ENCODE results near the gene DMXL1. TPM values are rescaled to one million over a fixed set of nuclear protein-coding genes. Genes with fewer than 3 reads are reported as not detected.

Gene DMXL1
- total and polyA plus RNA-seq, 4 donors, result 4.3 to 38.1 (median 25.1) TPM

DNA sequence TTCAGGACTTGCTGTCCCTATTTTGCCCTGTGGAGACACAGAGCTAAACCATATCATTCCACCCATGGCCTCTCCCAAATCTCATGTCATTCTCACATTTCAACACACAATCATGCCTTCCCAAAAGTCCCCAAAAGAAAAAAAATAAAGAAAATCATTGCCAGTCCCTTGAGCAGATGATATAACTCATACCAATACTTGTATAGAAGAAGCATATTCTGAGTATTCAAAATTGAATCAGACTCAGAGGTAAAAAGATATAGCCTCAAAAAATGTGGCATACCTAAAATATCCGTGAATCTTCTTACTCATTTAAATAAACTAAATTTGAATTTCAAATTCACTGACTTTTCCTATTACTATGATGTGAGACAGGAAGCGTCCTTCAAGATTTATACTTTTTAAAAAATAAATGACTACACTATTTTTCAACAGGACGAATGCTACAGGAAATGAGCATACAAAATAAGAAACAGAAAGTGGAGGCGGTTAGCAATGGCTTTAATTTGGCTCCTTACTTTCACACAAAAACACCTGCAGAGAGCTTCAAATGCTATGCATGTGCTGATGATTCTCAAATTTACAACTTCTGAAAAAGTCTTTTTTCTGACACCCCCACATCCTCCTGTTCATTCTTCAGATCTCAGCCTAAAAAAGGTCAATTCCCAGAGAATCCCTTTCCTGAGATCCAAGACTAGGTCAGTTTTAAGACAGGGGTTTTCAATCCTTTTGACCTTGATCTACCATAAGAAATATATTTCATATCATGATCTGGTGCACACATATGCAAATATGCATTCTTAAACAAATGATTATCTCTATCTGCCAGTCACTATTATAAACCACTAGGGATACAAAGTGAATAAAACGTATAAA lies 39.6 kb upstream of the DMXL1 start (continued):
- TF ChIP-seq, protein P1, sequence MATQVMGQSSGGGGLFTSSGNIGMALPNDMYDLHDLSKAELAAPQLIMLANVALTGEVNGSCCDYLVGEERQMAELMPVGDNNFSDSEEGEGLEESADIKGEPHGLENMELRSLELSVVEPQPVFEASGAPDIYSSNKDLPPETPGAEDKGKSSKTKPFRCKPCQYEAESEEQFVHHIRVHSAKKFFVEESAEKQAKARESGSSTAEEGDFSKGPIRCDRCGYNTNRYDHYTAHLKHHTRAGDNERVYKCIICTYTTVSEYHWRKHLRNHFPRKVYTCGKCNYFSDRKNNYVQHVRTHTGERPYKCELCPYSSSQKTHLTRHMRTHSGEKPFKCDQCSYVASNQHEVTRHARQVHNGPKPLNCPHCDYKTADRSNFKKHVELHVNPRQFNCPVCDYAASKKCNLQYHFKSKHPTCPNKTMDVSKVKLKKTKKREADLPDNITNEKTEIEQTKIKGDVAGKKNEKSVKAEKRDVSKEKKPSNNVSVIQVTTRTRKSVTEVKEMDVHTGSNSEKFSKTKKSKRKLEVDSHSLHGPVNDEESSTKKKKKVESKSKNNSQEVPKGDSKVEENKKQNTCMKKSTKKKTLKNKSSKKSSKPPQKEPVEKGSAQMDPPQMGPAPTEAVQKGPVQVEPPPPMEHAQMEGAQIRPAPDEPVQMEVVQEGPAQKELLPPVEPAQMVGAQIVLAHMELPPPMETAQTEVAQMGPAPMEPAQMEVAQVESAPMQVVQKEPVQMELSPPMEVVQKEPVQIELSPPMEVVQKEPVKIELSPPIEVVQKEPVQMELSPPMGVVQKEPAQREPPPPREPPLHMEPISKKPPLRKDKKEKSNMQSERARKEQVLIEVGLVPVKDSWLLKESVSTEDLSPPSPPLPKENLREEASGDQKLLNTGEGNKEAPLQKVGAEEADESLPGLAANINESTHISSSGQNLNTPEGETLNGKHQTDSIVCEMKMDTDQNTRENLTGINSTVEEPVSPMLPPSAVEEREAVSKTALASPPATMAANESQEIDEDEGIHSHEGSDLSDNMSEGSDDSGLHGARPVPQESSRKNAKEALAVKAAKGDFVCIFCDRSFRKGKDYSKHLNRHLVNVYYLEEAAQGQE (IDR thresholded peaks at IDR 0.05), result no peak
- TF ChIP-seq FOXA1 (IDR thresholded peaks at IDR 0.05), result no peak

- H3K9ac ChIP-seq (ENCODE audit: low read depth in 1 of 2, low read length in 2 of 2), result no peak overlapping the region
- DNase-seq (ENCODE audit: low spot score), result no peak
- no peaks in the 10 kb centered on the region for H3K27me3 ChIP-seq (ENCODE audit: control insufficient read depth in 4 of 4, insufficient read depth in 4 of 4, low read length in 3 of 4)
- H3K9me3 ChIP-seq (ENCODE audit: control insufficient read depth in 4 of 4, low read length in 3 of 4), result no peaks in the 10 kb centered on the region
- no peaks in the 10 kb centered on the region for H3K4me1 ChIP-seq (ENCODE audit: control insufficient read depth in 4 of 4, insufficient read depth in 4 of 4, low read length in 3 of 4)
- no peak for TF ChIP-seq ATF3 (IDR thresholded peaks at IDR 0.05)
- no peak for TF ChIP-seq TAF1 (conservative IDR thresholded peaks at IDR 0.05)
- no peak for TF ChIP-seq NR2F2 (IDR thresholded peaks at IDR 0.05)
- no peak for TF ChIP-seq JUND (IDR thresholded peaks at IDR 0.05)
- no peak for TF ChIP-seq HNF4A (conservative IDR thresholded peaks at IDR 0.05)
- H3K27ac ChIP-seq (ENCODE audit: low read depth in 1 of 2, low read length in 2 of 2), result no peak overlapping the region
- WGBS, result 88% methylated on average over 4 of the region's 4 CpGs
- no peak overlapping the region for H3K4me3 ChIP-seq (ENCODE audit: low read depth in 1 of 3, low read length in 3 of 3)
- no peaks in the 10 kb centered on the region for H3K36me3 ChIP-seq (ENCODE audit: control insufficient read depth in 4 of 4, insufficient read depth in 3 of 4, low read depth in 1 of 4, low read length in 3 of 4)
Observed at GRCh38 chr5:119031905-119032304, 39.0 kb upstream of the DMXL1 start.

DNA sequence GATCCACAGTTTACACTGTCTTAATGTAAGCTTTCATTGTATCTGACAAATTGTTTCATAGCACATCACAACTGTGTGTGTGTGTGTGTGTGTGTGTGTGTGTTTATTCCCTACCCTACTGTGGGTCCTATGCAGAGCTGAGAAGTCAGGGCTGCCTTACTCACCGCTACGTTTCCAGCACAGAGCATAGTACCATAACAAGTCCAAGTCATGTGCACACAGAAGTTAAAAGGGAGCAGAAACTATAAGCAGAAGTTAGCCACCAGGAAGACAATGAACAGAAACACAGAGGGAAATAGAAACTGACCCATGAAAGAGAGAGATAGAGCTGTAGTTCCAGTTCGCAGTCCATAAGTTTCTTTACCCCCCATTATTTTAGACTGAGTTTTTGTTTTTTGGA lies 38.2 kb upstream of the DMXL1 start:
- DNase-seq (ENCODE audit: low spot score), result no peak
- Histone ChIP-seq H3K9ac (ENCODE audit: low read depth in 1 of 2, low read length in 2 of 2) (no peak overlapping the region), H3K36me3 (ENCODE audit: control insufficient read depth in 4 of 4, insufficient read depth in 3 of 4, low read depth in 1 of 4, low read length in 3 of 4) (no peaks in the 10 kb centered on the region), H3K27ac (ENCODE audit: low read depth in 1 of 2, low read length in 2 of 2) (no peak overlapping the region), H3K4me1 (ENCODE audit: control insufficient read depth in 4 of 4, insufficient read depth in 4 of 4, low read length in 3 of 4) (peaks cover 0 to 1% (median 0%) of the 10 kb centered on the region in 4 donors), H3K27me3 (ENCODE audit: control insufficient read depth in 4 of 4, insufficient read depth in 4 of 4, low read length in 3 of 4) (no peaks in the 10 kb centered on the region), H3K9me3 (ENCODE audit: control insufficient read depth in 4 of 4, low read length in 3 of 4) (no peaks in the 10 kb centered on the region), H3K4me3 (ENCODE audit: low read depth in 1 of 3, low read length in 3 of 3) (no peak overlapping the region)
- TF ChIP-seq ATF3 (IDR thresholded peaks at IDR 0.05) (no peak), HNF4A (conservative IDR thresholded peaks at IDR 0.05) (no peak), NR2F2 (IDR thresholded peaks at IDR 0.05) (no peak), RXRA (IDR thresholded peaks at IDR 0.05) (no peak), HNF4G (IDR thresholded peaks at IDR 0.05) (no peak), TAF1 (conservative IDR thresholded peaks at IDR 0.05) (no peak), EGR1 (IDR thresholded peaks at IDR 0.05; ENCODE audit: low read depth in 2 of 2) (no peak), RAD21 (IDR thresholded peaks at IDR 0.05) (no peak), YY1 (IDR thresholded peaks at IDR 0.05) (no peak), JUND (IDR thresholded peaks at IDR 0.05) (no peak), GABPA (IDR thresholded peaks at IDR 0.05 in 1 of 2, conservative IDR thresholded peaks at IDR 0.05 in 1 of 2) (no peak), FOXA1 (IDR thresholded peaks at IDR 0.05) (no peak), SP1 (IDR thresholded peaks at IDR 0.05) (no peak)
- TF ChIP-seq, protein P1 (IDR thresholded peaks at IDR 0.05), result no peak
- TF ChIP-seq, protein P2, sequence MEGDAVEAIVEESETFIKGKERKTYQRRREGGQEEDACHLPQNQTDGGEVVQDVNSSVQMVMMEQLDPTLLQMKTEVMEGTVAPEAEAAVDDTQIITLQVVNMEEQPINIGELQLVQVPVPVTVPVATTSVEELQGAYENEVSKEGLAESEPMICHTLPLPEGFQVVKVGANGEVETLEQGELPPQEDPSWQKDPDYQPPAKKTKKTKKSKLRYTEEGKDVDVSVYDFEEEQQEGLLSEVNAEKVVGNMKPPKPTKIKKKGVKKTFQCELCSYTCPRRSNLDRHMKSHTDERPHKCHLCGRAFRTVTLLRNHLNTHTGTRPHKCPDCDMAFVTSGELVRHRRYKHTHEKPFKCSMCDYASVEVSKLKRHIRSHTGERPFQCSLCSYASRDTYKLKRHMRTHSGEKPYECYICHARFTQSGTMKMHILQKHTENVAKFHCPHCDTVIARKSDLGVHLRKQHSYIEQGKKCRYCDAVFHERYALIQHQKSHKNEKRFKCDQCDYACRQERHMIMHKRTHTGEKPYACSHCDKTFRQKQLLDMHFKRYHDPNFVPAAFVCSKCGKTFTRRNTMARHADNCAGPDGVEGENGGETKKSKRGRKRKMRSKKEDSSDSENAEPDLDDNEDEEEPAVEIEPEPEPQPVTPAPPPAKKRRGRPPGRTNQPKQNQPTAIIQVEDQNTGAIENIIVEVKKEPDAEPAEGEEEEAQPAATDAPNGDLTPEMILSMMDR (IDR thresholded peaks at IDR 0.05; ENCODE audit: low read depth, low read length, missing input control), result no peak
- TF ChIP-seq, protein P3, sequence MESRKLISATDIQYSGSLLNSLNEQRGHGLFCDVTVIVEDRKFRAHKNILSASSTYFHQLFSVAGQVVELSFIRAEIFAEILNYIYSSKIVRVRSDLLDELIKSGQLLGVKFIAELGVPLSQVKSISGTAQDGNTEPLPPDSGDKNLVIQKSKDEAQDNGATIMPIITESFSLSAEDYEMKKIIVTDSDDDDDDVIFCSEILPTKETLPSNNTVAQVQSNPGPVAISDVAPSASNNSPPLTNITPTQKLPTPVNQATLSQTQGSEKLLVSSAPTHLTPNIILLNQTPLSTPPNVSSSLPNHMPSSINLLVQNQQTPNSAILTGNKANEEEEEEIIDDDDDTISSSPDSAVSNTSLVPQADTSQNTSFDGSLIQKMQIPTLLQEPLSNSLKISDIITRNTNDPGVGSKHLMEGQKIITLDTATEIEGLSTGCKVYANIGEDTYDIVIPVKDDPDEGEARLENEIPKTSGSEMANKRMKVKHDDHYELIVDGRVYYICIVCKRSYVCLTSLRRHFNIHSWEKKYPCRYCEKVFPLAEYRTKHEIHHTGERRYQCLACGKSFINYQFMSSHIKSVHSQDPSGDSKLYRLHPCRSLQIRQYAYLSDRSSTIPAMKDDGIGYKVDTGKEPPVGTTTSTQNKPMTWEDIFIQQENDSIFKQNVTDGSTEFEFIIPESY (IDR thresholded peaks at IDR 0.05), result no peak
- 87% methylated on average over 3 of the region's 3 CpGs for WGBS

Measured in liver (tissue), 9 donors.